Natural killer cell (primary cell): Measurements from ENCODE around the gene AKAP13. TPM values are rescaled to one million over a fixed set of nuclear protein-coding genes. Genes with fewer than 3 reads are reported as not detected.
A peak's percentile ranks its signal among the peaks of the same experiment; 100 is the strongest.

ENCODE experiments used
- ATAC-seq, 3 donors: fragments of 150-1000 bp in 2 of 3; fragments of 200-7000 bp in 1 of 3; cut with Tn5 transposase; 1 replicate in 1 of 3; 2 replicates in 2 of 3; pipeline ENCODE4 v1.10.0; 2021; ENCODE audit warnings: mild to moderate bottlenecking in 2 of 3, moderate library complexity in 2 of 3
- DNase-seq, 2 donors: peaks; one replicate each; pipeline versions ENCODE4 v3.0.0 to v3.0.0-alpha.2; 2013 to 2021; ENCODE audit warnings: mixed read lengths in 1 of 2
- H3K27ac ChIP-seq: one replicate; pipeline ENCODE4 v1.5.1; 2013; ENCODE audit warnings: mild to moderate bottlenecking, low read length
- H3K27me3 ChIP-seq: one replicate; pipeline ENCODE4 v1.6.1; 2013; ENCODE audit warnings: low read length; ENCODE audit not compliant: control insufficient read depth, insufficient read depth
- H3K36me3 ChIP-seq: one replicate; pipeline ENCODE4 v1.6.1; 2013; ENCODE audit warnings: low read length; ENCODE audit not compliant: control insufficient read depth, insufficient read depth
- H3K4me1 ChIP-seq: one replicate; pipeline ENCODE4 v1.6.1; 2013; ENCODE audit warnings: low read length; ENCODE audit not compliant: control insufficient read depth, insufficient read depth
- H3K4me3 ChIP-seq: one replicate; pipeline ENCODE4 v1.5.1; 2013; ENCODE audit warnings: low read length
- H3K9me3 ChIP-seq: one replicate; pipeline ENCODE4 v1.6.1; 2013; ENCODE audit warnings: low read length; ENCODE audit not compliant: control insufficient read depth, insufficient read depth
- H3K27ac Mint-ChIP-seq, 2 donors: one replicate each; pipeline ENCODE4 v1.8.0; 2022; ENCODE audit warnings: mild to moderate bottlenecking in 2 of 2, mixed read lengths in 2 of 2, moderate library complexity in 1 of 2
- H3K27me3 Mint-ChIP-seq, 2 donors: one replicate each; pipeline ENCODE4 v1.8.0; 2022; ENCODE audit warnings: low read depth in 2 of 2, mixed read lengths in 2 of 2
- H3K36me3 Mint-ChIP-seq: one replicate; pipeline ENCODE4 v1.8.0; 2022; ENCODE audit warnings: mixed read lengths
- H3K4me1 Mint-ChIP-seq, 2 donors: one replicate each; pipeline ENCODE4 v1.8.0; 2022; ENCODE audit warnings: mixed read lengths in 2 of 2
- H3K4me3 Mint-ChIP-seq: one replicate; pipeline ENCODE4 v1.8.0; 2022; ENCODE audit warnings: mild to moderate bottlenecking, moderate library complexity, mixed read lengths
- H3K9me3 Mint-ChIP-seq, 2 donors: one replicate each; pipeline ENCODE4 v1.8.0; 2022; ENCODE audit warnings: mixed read lengths in 2 of 2
- CTCF ChIP-seq: fragments of 200-600 bp; IDR thresholded peaks from one replicate; pipeline ENCODE4 v1.8.0; 2022; ENCODE audit warnings: antibody characterized with exemption
- WGBS: methylation state at CpG from one replicate; pipeline ENCODE4 v1.1.7; 2013; ENCODE audit warnings: missing lambda C conversion rate; ENCODE audit not compliant: insufficient coverage; 5-methylcytosine and 5-hydroxymethylcytosine counted together
- intact Hi-C: fragments of 100-400 bp; cut with micrococcal nuclease; formaldehyde crosslinking; loops from one replicate; pipeline ENCODE4 v1.14.2; 2022
- total RNA-seq, 4 donors: library from RNA; stranded (reverse); fragments of 120-200 nt in 1 of 4; gene quantifications; one replicate each; pipeline versions ENCODE4 v1.2.3 to v1.2.4, GENCODE V29; 2013 to 2022

AKAP13 gene
- total RNA-seq, 3 donors from 2014 or later (not counting 1 experiment from before 2014, with no cell fraction given), result 573 to 661 (median 647) TPM

- Histone ChIP-seq H3K9me3 (no peaks in the 10 kb centered on the region), H3K36me3 (peaks cover 57% of the 10 kb centered on the region), H3K27ac (no peak overlapping the region), H3K27me3 (no peaks in the 10 kb centered on the region), H3K4me1 (no peaks in the 10 kb centered on the region), H3K4me3 (no peak overlapping the region)
- Mint-ChIP-seq H3K36me3 (peaks cover 15% of the 10 kb centered on the region), H3K9me3 (no peaks in the 10 kb centered on the region), H3K27ac (no peak overlapping the region), H3K27me3 (no peaks in the 10 kb centered on the region), H3K4me3 (no peak overlapping the region), H3K4me1 (no peaks in the 10 kb centered on the region)
- ATAC-seq (no peak), DNase-seq (no peak)
- no peak for TF ChIP-seq CTCF
- intact Hi-C loops, result no loop called here
- WGBS, result 100% methylated on average over 3 of the region's 4 CpGs
Measured at GRCh38 chr15:85679231-85679630, 298.8 kb downstream of the AKAP13 start.

GRCh38 chr15:85681386-85681785 is 301.0 kb downstream of the AKAP13 start:
- no peak overlapping the region for H3K27ac ChIP-seq
- no CpG with 5 or more reads among the region's 4 CpGs for WGBS
- no peak overlapping the region for H3K4me3 Mint-ChIP-seq
- no peak for DNase-seq
- intact Hi-C loops, result no loop called here
- H3K27me3 Mint-ChIP-seq, result no peaks in the 10 kb centered on the region
- no peaks in the 10 kb centered on the region for H3K27me3 ChIP-seq
- no peak for TF ChIP-seq CTCF
- no peak overlapping the region for H3K4me3 ChIP-seq
- H3K9me3 ChIP-seq, result no peaks in the 10 kb centered on the region
- no peaks in the 10 kb centered on the region for H3K4me1 ChIP-seq
- peaks cover 31% of the 10 kb centered on the region for H3K36me3 Mint-ChIP-seq
- no peaks in the 10 kb centered on the region for H3K9me3 Mint-ChIP-seq
- no peak for ATAC-seq
- H3K36me3 ChIP-seq, result peaks cover 64% of the 10 kb centered on the region
- no peak overlapping the region for H3K27ac Mint-ChIP-seq
- no peaks in the 10 kb centered on the region for H3K4me1 Mint-ChIP-seq

- no peak overlapping the region for H3K4me3 Mint-ChIP-seq
- H3K4me1 Mint-ChIP-seq, result peaks cover 15 to 17% of the 10 kb centered on the region in 2 donors
Measured at GRCh38 chr15:85684174-85684710, 303.8 kb downstream of the AKAP13 start.

More at GRCh38 chr15:85684174-85684710, 303.8 kb downstream of the AKAP13 start:
- Histone ChIP-seq H3K4me3 (no peak overlapping the region), H3K9me3 (no peaks in the 10 kb centered on the region), H3K27ac (no peak overlapping the region), H3K27me3 (no peaks in the 10 kb centered on the region), H3K36me3 (peaks cover 49% of the 10 kb centered on the region), H3K4me1 (no peaks in the 10 kb centered on the region)
- 96% methylated on average over 6 of the region's 6 CpGs for WGBS
- no peaks in the 10 kb centered on the region for H3K9me3 Mint-ChIP-seq
- peak overlapping the region in 1 of 2 donors; percentile 100 for H3K27ac Mint-ChIP-seq
- peaks cover 24% of the 10 kb centered on the region for H3K36me3 Mint-ChIP-seq
- no peaks in the 10 kb centered on the region for H3K27me3 Mint-ChIP-seq
- intact Hi-C loops, result no loop called here
- no peak for TF ChIP-seq CTCF
- ATAC-seq (no peak), DNase-seq (no peak)
